CD4-positive, alpha-beta memory T cell (primary cell): ENCODE data around the gene FAM13C. TPM values are rescaled to one million over a fixed set of nuclear protein-coding genes. Genes with fewer than 3 reads are reported as not detected.

Source experiments
- CTCF ChIA-PET: fragments of 350-600 bp; sonication (Branson Sonifier 250); formaldehyde crosslinking; loops from one replicate; lab custom pipeline; 2021; ENCODE audit warnings: inconsistent platforms; ENCODE audit not compliant: partially characterized antibody; lab: Charles Lee
- POLR2A ChIA-PET: fragments of 350-600 bp; sonication (Branson Sonifier 250); formaldehyde crosslinking; loops from one replicate; lab custom pipeline; 2021; ENCODE audit not compliant: partially characterized antibody; lab: Charles Lee
- DNase-seq, 5 donors: peaks; one replicate each; pipeline versions ENCODE4 v3.0.0 to v3.0.0-alpha.2; 2020 to 2022; ENCODE audit warnings: mixed read lengths in 1 of 5
- H3K27ac ChIP-seq: one replicate; pipeline ENCODE4 v1.7.0; 2013; ENCODE audit warnings: low read depth, low read length
- H3K27me3 ChIP-seq: 2 replicates; pipeline ENCODE4 v1.7.0; 2013; ENCODE audit warnings: mild to moderate bottlenecking, low read length, moderate library complexity; ENCODE audit not compliant: insufficient read depth
- H3K36me3 ChIP-seq: 2 replicates; pipeline ENCODE4 v1.7.0; 2013; ENCODE audit warnings: mild to moderate bottlenecking, low read length, moderate library complexity; ENCODE audit not compliant: insufficient read depth
- H3K4me1 ChIP-seq: 2 replicates; pipeline ENCODE4 v1.7.0; 2013; ENCODE audit warnings: mild to moderate bottlenecking, low read length, moderate library complexity; ENCODE audit not compliant: insufficient read depth
- H3K4me3 ChIP-seq, 2 donors: one replicate each; pipeline ENCODE4 v1.7.0; 2013; ENCODE audit warnings: low read length in 2 of 2, mild to moderate bottlenecking in 1 of 2
- H3K9me3 ChIP-seq, 2 donors: one replicate each; pipeline ENCODE4 v1.7.0; 2013; ENCODE audit warnings: low read length in 2 of 2, control low read depth in 1 of 2; ENCODE audit not compliant: control insufficient read depth in 1 of 2
- H3K27ac Mint-ChIP-seq, 7 donors: one replicate each; pipeline ENCODE4 v1.8.0; 2020 to 2021; ENCODE audit warnings: mixed read lengths in 7 of 7, mild to moderate bottlenecking in 6 of 7, inconsistent platforms in 3 of 7, moderate library complexity in 3 of 7
- H3K27me3 Mint-ChIP-seq, 2 donors: one replicate each; pipeline ENCODE4 v1.8.0; 2020 to 2021; ENCODE audit warnings: mixed read lengths in 2 of 2
- H3K36me3 Mint-ChIP-seq, 2 donors: one replicate each; pipeline ENCODE4 v1.8.0; 2020 to 2021; ENCODE audit warnings: mixed read lengths in 2 of 2, inconsistent platforms in 1 of 2, mild to moderate bottlenecking in 1 of 2
- H3K4me1 Mint-ChIP-seq, 4 donors: one replicate each; pipeline ENCODE4 v1.8.0; 2020 to 2021; ENCODE audit warnings: mixed read lengths in 4 of 4, mild to moderate bottlenecking in 1 of 4
- H3K4me3 Mint-ChIP-seq, 8 donors: one replicate each; pipeline ENCODE4 v1.8.0; 2020 to 2021; ENCODE audit warnings: mixed read lengths in 8 of 8, mild to moderate bottlenecking in 7 of 8, moderate library complexity in 6 of 8, inconsistent platforms in 3 of 8
- H3K9me3 Mint-ChIP-seq, 8 donors: one replicate each; pipeline ENCODE4 v1.8.0; 2020 to 2021; ENCODE audit warnings: mixed read lengths in 8 of 8, mild to moderate bottlenecking in 5 of 8, inconsistent platforms in 3 of 8, moderate library complexity in 1 of 8
- intact Hi-C: fragments of 100-400 bp; cut with micrococcal nuclease; formaldehyde crosslinking; loops from one replicate; pipeline ENCODE4 v1.15.1; 2023
- polyA plus RNA-seq, 2 donors: library from polyadenylated mRNA; unstranded; fragments of 300-500 nt; fragmentation: Illumina TruSeq; gene quantifications; one replicate each; pipeline ENCODE4 v1.2.3, GENCODE V29; 2021
- total RNA-seq, 2 experiments: library from RNA; stranded (reverse); gene quantifications; one replicate each; pipeline ENCODE4 v1.2.3, GENCODE V29; 2021

The FAM13C gene
- total and polyA plus RNA-seq, 4 experiments from 2014 or later, result not detected

DNA sequence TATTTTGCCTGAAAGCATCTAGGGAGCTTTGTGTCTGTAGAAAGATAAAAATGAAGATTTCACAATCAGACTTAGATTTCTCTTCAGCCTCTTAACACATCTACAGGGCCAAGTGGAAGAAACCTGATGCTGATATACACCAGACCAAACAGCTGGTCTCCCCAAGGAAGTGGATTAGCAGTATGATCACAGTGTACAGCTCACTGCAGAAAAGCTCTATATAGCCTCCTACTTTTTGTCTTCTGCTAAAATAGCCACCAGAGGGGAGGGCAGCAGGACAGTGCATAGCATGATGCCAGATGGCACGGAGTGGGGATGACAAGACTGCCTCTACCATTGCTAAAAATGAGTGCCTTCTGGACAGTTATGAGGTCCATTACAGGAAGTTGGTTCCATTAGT is 16.0 kb downstream of the FAM13C start:
- intact Hi-C loops, result no loop called here
- no peaks in the 10 kb centered on the region for H3K27me3 Mint-ChIP-seq
- Histone ChIP-seq H3K36me3 (no peaks in the 10 kb centered on the region), H3K9me3 (no peaks in the 10 kb centered on the region), H3K4me3 (no peak overlapping the region), H3K4me1 (no peaks in the 10 kb centered on the region), H3K27me3 (no peaks in the 10 kb centered on the region), H3K27ac (no peak overlapping the region)
- ChIA-PET CTCF (no interaction called here), POLR2A (no interaction called here)
- no peaks in the 10 kb centered on the region for H3K36me3 Mint-ChIP-seq
- H3K9me3 Mint-ChIP-seq, result peaks cover 0 to 8% (median 1%) of the 10 kb centered on the region in 8 donors
- H3K4me3 Mint-ChIP-seq, result no peak overlapping the region
- no peak overlapping the region for H3K27ac Mint-ChIP-seq
- no peak for DNase-seq
- H3K4me1 Mint-ChIP-seq, result no peaks in the 10 kb centered on the region

GRCh38 chr10:59342723-59343122 is 19.6 kb downstream of the FAM13C start:
- no peaks in the 10 kb centered on the region for H3K27me3 ChIP-seq
- Mint-ChIP-seq H3K27me3 (no peaks in the 10 kb centered on the region), H3K4me1 (no peaks in the 10 kb centered on the region), H3K27ac (no peak overlapping the region), H3K9me3 (peaks cover 0 to 8% (median 1%) of the 10 kb centered on the region in 8 donors), H3K36me3 (no peaks in the 10 kb centered on the region), H3K4me3 (no peak overlapping the region)
- POLR2A ChIA-PET, result no interaction called here
- no peak overlapping the region for H3K27ac ChIP-seq
- DNase-seq, result no peak
- no peaks in the 10 kb centered on the region for H3K4me1 ChIP-seq
- H3K36me3 ChIP-seq, result no peaks in the 10 kb centered on the region
- no peak overlapping the region for H3K4me3 ChIP-seq
- CTCF ChIA-PET, result no interaction called here
- intact Hi-C loops, result no loop called here
- H3K9me3 ChIP-seq, result no peaks in the 10 kb centered on the region

DNA sequence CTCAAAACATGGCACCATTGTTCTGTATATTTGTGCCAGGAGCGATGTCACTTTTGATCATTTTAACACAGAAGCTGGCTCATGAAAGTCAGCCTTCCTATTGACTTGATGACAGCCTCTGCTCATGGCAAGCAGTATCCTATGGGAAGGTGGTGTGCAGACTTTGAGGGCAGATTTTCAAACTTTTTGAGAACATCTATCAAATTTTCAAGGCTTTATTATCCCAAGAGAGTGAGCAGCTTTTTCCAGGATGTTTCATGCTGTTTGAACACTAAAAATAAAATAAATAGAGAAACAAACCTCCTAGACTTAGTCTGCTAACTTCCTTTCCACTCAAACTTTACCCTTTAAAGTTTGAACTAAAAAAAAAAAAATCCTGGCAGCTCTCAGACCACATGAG is 20.3 kb downstream of the FAM13C start:
- H3K4me3 Mint-ChIP-seq, result no peak overlapping the region
- intact Hi-C loops, result no loop called here
- H3K27ac Mint-ChIP-seq, result no peak overlapping the region
- H3K36me3 ChIP-seq, result no peaks in the 10 kb centered on the region
- H3K36me3 Mint-ChIP-seq, result no peaks in the 10 kb centered on the region
- no peak for DNase-seq
- H3K9me3 ChIP-seq, result no peaks in the 10 kb centered on the region
- no peak overlapping the region for H3K27ac ChIP-seq
- ChIA-PET CTCF (no interaction called here), POLR2A (no interaction called here)
- no peaks in the 10 kb centered on the region for H3K27me3 ChIP-seq
- H3K4me1 ChIP-seq, result no peaks in the 10 kb centered on the region
- H3K4me1 Mint-ChIP-seq, result no peaks in the 10 kb centered on the region
- no peaks in the 10 kb centered on the region for H3K27me3 Mint-ChIP-seq
- H3K4me3 ChIP-seq, result no peak overlapping the region
- H3K9me3 Mint-ChIP-seq, result peaks cover 0 to 8% (median 1%) of the 10 kb centered on the region in 8 donors

- Mint-ChIP-seq H3K36me3 (no peaks in the 10 kb centered on the region), H3K9me3 (peaks cover 0 to 5% (median under 1%) of the 10 kb centered on the region in 8 donors), H3K4me1 (no peaks in the 10 kb centered on the region), H3K27ac (no peak overlapping the region), H3K27me3 (no peaks in the 10 kb centered on the region), H3K4me3 (no peak overlapping the region)
- ChIA-PET POLR2A (no interaction called here), CTCF (no interaction called here)
- intact Hi-C loops, result no loop called here
- no peaks in the 10 kb centered on the region for H3K9me3 ChIP-seq
- H3K4me3 ChIP-seq, result no peak overlapping the region
- no peak overlapping the region for H3K27ac ChIP-seq
- no peaks in the 10 kb centered on the region for H3K27me3 ChIP-seq
- no peak for DNase-seq
- H3K36me3 ChIP-seq, result no peaks in the 10 kb centered on the region
- no peaks in the 10 kb centered on the region for H3K4me1 ChIP-seq
Observed at GRCh38 chr10:59340285-59340684, 22.1 kb downstream of the FAM13C start.

DNA sequence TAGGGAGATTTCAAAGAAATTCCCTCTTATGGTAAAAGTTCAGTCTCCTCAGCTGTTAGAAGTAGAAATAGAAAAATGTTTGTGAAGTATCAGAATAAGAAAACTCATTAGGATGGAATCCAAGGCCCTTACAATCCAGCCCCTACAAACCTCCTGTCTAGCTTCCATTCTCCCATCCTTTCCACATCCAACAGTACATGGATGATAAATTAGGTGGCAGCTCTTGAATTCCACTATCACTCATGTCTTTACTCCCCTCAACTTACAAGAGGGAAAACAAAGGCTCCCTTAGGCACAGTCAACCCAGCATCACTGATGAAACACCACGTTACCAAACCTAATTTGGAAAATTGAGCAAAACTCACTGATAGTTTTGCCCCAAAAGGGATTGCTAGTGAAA is 23.0 kb downstream of the FAM13C start:
- CTCF ChIA-PET, result no interaction called here
- Histone ChIP-seq H3K4me1 (no peaks in the 10 kb centered on the region), H3K36me3 (no peaks in the 10 kb centered on the region), H3K4me3 (no peak overlapping the region), H3K9me3 (no peaks in the 10 kb centered on the region), H3K27ac (no peak overlapping the region), H3K27me3 (no peaks in the 10 kb centered on the region)
- Mint-ChIP-seq H3K9me3 (peaks cover 0 to 5% (median under 1%) of the 10 kb centered on the region in 8 donors), H3K4me1 (no peaks in the 10 kb centered on the region), H3K36me3 (no peaks in the 10 kb centered on the region), H3K27me3 (no peaks in the 10 kb centered on the region), H3K27ac (no peak overlapping the region), H3K4me3 (no peak overlapping the region)
- intact Hi-C loops, result no loop called here
- POLR2A ChIA-PET, result no interaction called here
- no peak for DNase-seq

DNA sequence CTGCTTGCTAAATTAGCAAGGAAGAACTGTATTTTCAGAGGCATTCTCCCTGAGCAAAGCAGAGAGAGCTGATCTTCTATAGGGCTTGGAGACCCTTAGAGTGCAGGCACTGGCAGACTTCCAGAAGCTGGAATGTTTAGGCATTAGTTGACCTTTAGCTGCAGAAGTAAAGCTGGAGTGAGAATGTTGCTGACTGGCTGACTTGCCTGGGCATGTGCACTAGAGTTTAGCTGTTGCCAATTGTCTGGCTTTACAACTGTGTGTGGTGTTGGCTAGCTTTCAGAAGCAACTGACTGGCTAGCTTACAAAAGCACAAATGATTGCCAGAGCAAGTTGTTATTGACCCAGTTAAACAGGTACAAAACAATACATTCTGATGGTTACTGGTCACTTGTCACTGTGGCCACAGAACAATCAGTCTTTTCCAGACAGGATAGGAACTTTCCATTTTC is 25.1 kb downstream of the FAM13C start:
- Histone ChIP-seq H3K4me1 (no peaks in the 10 kb centered on the region), H3K27ac (no peak overlapping the region), H3K36me3 (no peaks in the 10 kb centered on the region), H3K9me3 (no peaks in the 10 kb centered on the region), H3K27me3 (no peaks in the 10 kb centered on the region), H3K4me3 (no peak overlapping the region)
- H3K9me3 Mint-ChIP-seq, result peaks cover 0 to 3% (median 0%) of the 10 kb centered on the region in 8 donors
- POLR2A ChIA-PET, result no interaction called here
- intact Hi-C loops, result no loop called here
- CTCF ChIA-PET, result no interaction called here
- H3K36me3 Mint-ChIP-seq, result no peaks in the 10 kb centered on the region
- no peaks in the 10 kb centered on the region for H3K4me1 Mint-ChIP-seq
- H3K4me3 Mint-ChIP-seq, result no peak overlapping the region
- H3K27me3 Mint-ChIP-seq, result no peaks in the 10 kb centered on the region
- no peak for DNase-seq
- H3K27ac Mint-ChIP-seq, result no peak overlapping the region

- peaks cover 0 to 3% (median 0%) of the 10 kb centered on the region in 8 donors for H3K9me3 Mint-ChIP-seq
- no peaks in the 10 kb centered on the region for H3K36me3 Mint-ChIP-seq
- no peaks in the 10 kb centered on the region for H3K27me3 ChIP-seq
- H3K27ac Mint-ChIP-seq, result no peak overlapping the region
- no peaks in the 10 kb centered on the region for H3K36me3 ChIP-seq
- ChIA-PET CTCF (no interaction called here), POLR2A (no interaction called here)
- H3K27ac ChIP-seq, result no peak overlapping the region
- intact Hi-C loops, result no loop called here
- H3K4me3 Mint-ChIP-seq, result no peak overlapping the region
- H3K4me1 ChIP-seq, result no peaks in the 10 kb centered on the region
- H3K9me3 ChIP-seq, result no peaks in the 10 kb centered on the region
- H3K27me3 Mint-ChIP-seq, result no peaks in the 10 kb centered on the region
- DNase-seq, result no peak
- no peaks in the 10 kb centered on the region for H3K4me1 Mint-ChIP-seq
- no peak overlapping the region for H3K4me3 ChIP-seq
Observed at GRCh38 chr10:59336632-59337031, 25.7 kb downstream of the FAM13C start.

DNA sequence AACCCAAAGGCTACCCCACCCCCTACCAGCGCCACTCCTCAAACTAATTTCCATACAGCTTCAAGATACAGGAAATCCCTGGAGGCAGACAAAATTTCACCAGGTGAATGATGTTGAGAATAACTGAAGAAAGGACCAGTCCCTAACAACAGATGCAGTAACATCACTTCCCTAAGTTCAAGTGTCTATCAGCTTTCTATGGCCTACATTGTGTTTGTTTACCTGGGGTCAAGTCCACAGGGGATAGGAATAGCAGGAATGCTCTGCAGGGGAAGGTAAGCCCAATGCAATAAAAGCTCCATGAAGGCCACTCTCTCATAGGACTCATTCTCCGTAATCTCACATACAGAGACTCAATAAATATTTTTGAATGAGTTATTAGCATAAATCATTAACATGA is 26.9 kb downstream of the FAM13C start:
- Histone ChIP-seq H3K27me3 (no peaks in the 10 kb centered on the region), H3K27ac (no peak overlapping the region), H3K9me3 (no peaks in the 10 kb centered on the region), H3K36me3 (no peaks in the 10 kb centered on the region), H3K4me1 (no peaks in the 10 kb centered on the region), H3K4me3 (no peak overlapping the region)
- ChIA-PET POLR2A (no interaction called here), CTCF (no interaction called here)
- no peak overlapping the region for H3K27ac Mint-ChIP-seq
- no peak for DNase-seq
- peaks cover 0 to 3% (median 0%) of the 10 kb centered on the region in 8 donors for H3K9me3 Mint-ChIP-seq
- H3K27me3 Mint-ChIP-seq, result no peaks in the 10 kb centered on the region
- no peaks in the 10 kb centered on the region for H3K4me1 Mint-ChIP-seq
- intact Hi-C loops, result no loop called here
- H3K4me3 Mint-ChIP-seq, result no peak overlapping the region
- H3K36me3 Mint-ChIP-seq, result no peaks in the 10 kb centered on the region
